IPS-18c (cell line): Measurements from ENCODE around the gene ALKBH5.

ENCODE experiments used
- H3K4me3 ChIP-seq: 2 replicates; pipeline ENCODE4 v1.7.0; 2013; ENCODE audit warnings: low read depth, mild to moderate bottlenecking, low read length, moderate library complexity; ENCODE audit not compliant: insufficient read depth
- H3K9me3 ChIP-seq: one replicate; pipeline ENCODE4 v1.6.1; 2013; ENCODE audit warnings: mild to moderate bottlenecking, low read length, moderate library complexity; ENCODE audit not compliant: control insufficient read depth, insufficient read depth

Gene ALKBH5

GRCh38 chr17:18155179-18155578 lies 28.4 kb upstream of the ALKBH5 start:
- no peaks in the 10 kb centered on the region for H3K9me3 ChIP-seq

DNA sequence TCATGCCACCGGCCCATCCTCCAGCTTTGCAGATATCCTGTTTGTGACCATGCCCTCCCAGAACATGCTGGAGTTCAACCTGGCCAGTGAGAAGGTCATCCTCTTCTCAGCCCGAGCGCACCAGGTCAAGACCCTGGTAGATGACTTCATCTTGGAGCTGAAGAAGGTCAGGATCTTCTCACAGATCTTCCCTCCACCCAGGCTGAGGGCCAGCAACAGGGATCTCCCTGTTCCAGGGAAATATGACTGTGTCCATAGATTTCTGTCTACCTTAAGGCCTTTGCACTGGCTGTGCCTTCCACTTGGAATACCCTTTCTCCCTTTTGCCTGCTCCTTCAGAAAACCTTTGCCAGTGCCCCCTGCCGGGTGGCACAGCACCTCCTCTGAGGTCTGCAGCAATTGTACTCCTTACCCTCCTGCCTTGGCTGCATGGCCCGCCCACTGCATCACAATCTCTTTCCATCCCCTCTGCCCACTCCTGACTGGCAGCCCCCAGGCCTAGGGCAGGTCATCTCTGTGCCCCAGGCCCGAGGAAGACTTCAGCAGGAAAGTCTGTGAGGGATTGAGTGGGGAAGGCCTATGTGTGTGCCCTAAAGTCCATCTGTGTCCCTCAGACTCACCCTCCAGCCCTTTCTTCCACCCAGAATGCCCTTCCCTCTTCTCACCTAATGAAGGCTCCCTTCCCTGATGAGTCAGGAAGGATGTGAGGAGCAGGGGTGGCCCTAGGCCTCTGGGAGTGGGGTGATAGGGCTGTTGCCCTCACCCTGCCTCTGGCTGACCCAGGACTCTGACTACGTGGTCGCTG lies 27.3 kb upstream of the ALKBH5 start:
- Histone ChIP-seq H3K9me3 (no peaks in the 10 kb centered on the region), H3K4me3 (no peak overlapping the region)

More at GRCh38 chr17:18155179-18155578, 28.4 kb upstream of the ALKBH5 start:
- no peak overlapping the region for H3K4me3 ChIP-seq

- no peak overlapping the region for H3K4me3 ChIP-seq
- H3K9me3 ChIP-seq, result no peaks in the 10 kb centered on the region
Measured at GRCh38 chr17:18156976-18157280, 26.7 kb upstream of the ALKBH5 start.

DNA sequence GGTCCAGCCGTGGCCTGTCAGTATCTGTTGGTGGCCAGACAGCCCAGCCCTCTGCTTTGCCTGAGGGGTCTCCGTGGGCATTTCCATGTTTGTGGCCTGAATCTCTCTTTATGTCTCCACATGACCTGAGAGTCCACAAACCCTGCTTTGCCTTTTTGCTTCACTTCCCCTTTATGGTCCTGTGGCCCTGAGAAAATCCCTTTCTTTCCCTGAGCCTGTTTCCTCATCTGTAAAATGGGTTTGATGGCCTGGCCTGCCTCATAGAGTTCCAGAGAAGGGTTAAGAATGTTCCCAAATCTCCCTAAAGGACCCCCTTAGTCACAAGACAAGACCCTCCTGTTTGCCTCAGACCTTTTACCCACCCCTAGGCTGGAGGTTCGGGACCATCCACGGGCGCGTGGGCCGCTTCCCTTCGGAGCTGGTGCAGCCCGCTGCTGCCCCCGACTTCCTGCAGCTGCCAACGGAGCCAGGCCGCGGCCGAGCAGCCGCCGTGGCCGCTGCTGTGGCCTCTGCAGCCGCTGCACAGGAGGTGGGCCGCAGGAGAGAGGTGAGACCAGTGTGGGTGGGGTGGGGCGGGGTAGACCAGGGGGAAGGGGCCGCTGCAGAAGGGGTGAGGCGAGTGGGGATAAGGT lies 26.2 kb upstream of the ALKBH5 start:
- no peak overlapping the region; the same call in 1 of the 2 replicates for H3K4me3 ChIP-seq

DNA sequence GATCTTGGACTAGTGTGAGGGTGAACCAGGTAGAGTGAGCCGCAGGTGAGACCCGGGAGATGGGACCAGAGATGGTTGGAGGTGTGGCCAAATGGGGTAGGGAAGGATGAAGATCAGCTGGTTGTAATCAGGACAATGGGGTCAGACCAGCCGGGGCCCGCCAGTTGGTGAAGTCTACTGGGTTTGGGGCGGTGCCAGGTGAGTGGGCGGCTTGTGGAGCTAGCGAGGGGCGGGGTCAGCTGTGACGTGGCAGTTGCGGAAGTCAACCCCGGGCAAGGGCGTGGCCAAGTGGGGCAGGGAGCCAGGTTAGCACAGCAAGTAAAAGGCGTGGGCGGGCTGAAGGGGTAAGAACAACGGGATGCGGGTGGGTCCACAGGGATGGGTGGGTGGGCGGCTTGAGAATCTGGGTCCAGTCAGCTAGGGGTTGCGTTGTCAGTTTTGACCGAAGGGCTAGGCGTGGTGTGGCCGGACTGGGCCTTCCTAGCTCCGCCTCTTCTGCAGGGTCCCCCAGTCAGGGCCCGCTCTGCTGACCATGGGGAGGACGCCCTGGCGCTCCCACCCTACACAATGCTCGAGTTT lies 25.5 kb upstream of the ALKBH5 start:
- Histone ChIP-seq H3K9me3 (no peaks in the 10 kb centered on the region), H3K4me3 (peak overlapping the region; percentile 61; the same call in 1 of the 2 replicates)

More for the DNA sequence above, 26.2 kb upstream of the ALKBH5 start:
- H3K9me3 ChIP-seq, result no peaks in the 10 kb centered on the region

DNA sequence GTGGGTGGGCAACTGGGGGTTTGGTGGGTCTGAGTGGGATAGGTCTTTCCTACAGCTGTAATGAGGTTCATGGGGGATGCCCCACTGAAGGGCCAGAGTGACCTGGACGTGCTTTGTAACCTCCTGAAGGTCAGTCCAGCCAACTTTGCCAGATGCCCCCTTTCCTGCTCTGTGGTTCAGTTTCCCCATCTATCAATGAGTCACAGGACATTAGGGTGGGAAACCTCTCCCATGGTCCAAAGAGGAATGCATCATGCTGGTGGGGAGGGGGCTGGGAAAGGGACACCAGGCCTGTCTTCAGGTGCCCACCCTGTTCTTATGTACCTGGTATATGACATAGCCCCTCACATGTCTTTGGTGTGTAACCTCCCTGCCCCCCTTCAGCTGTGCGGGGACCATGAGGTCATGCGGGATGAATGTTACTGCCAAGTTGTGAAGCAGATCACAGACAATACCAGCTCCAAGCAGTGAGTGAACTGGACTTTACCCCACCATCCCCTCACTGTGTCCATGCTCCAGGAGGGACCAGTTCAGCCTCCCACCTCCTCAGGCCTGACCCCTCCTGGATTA lies 24.0 kb upstream of the ALKBH5 start:
- H3K4me3 ChIP-seq, result no peak overlapping the region
- peaks cover 2% of the 10 kb centered on the region for H3K9me3 ChIP-seq

DNA sequence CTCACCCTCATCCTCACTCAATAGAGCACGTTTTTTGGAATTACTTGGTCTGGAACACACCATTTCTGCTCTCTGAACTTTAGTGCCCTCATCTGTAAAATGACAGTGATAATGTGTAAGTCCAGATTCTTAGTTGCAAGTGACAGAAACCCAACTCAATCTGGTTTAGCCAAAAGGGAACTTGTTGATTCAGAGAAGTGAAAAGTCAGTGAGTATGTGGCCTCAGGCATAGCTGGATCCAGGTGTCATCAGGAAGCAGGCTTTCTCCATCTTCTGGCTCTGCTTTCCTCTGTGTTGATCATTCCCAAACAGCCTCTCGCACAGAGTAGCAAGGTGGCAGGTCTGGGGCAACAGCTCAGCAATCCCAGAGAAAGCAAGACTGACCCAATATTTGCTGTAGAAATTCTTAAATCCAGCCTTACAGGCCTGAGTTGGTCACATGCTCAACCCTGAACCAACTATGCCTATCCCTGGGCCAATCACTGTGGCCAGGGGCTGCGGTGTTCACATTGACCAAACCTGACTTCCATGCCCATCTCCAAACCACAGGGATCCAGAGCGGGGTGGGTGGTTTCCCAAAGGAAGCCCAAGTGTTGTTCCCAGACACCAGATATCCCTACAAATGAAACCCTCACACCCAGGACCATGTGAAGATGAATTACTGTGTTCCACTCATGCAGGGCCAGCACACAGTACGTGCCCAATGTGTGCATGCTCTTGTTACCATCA lies 23.3 kb upstream of the ALKBH5 start:
- Histone ChIP-seq H3K9me3 (peaks cover 2% of the 10 kb centered on the region), H3K4me3 (no peak overlapping the region)

GRCh38 chr17:18161207-18162145 lies 22.2 kb upstream of the ALKBH5 start:
- Histone ChIP-seq H3K9me3 (peaks cover 2% of the 10 kb centered on the region), H3K4me3 (no peak overlapping the region)

- Histone ChIP-seq H3K4me3 (no peak overlapping the region), H3K9me3 (peaks cover 2% of the 10 kb centered on the region)
Measured at GRCh38 chr17:18163547-18163946, 20.1 kb upstream of the ALKBH5 start.

- H3K4me3 ChIP-seq, result no peak overlapping the region
- peaks cover 2% of the 10 kb centered on the region for H3K9me3 ChIP-seq
Measured at GRCh38 chr17:18166894-18167293, 16.7 kb upstream of the ALKBH5 start.

GRCh38 chr17:18167421-18167820 lies 16.2 kb upstream of the ALKBH5 start:
- no peak overlapping the region for H3K4me3 ChIP-seq
- peaks cover 2% of the 10 kb centered on the region for H3K9me3 ChIP-seq

- H3K9me3 ChIP-seq, result no peaks in the 10 kb centered on the region
- H3K4me3 ChIP-seq, result no peak overlapping the region
Measured at GRCh38 chr17:18172531-18173278, 10.9 kb upstream of the ALKBH5 start.

DNA sequence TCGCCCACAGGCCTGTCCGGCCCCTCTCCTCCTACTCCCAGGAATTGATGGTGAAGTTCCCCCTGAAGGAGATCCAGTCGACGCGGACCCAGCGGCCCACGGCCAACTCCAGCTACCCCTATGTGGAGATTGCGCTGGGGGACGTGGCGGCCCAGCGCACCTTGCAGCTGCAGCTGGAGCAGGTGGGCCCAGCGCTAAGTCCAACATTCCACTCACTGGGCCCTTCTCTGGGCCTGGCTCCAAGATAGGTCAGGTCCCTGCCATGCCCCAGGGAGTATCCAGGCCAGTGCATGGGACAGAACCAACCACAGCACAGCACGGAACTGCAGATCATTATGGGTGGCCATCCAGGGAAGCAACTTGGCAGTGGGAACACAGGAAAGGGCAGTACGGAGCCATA lies 9.9 kb upstream of the ALKBH5 start:
- no peaks in the 10 kb centered on the region for H3K9me3 ChIP-seq

DNA sequence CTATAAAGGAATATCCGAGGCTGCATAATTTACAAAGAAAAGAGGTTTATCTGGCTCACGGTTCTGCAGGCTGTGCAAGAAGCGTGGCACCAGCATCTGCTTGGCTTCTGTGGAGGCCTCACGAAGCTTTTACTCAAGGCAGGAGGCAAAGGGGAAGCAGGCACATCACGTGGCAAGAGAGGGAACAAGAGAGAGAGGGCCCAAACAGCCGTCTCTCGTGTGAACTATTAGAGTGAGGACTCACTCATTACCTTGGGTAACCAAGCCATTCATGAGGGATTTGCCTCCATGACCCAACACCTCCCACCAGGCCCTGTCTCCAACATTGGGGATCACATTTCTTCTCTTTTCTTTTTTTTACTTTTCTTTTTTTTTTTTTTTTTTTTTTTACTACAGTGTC lies 7.5 kb upstream of the ALKBH5 start:
- H3K9me3 ChIP-seq, result no peaks in the 10 kb centered on the region
- no peak overlapping the region for H3K4me3 ChIP-seq

More for the DNA sequence above, 9.9 kb upstream of the ALKBH5 start:
- H3K4me3 ChIP-seq, result no peak overlapping the region

DNA sequence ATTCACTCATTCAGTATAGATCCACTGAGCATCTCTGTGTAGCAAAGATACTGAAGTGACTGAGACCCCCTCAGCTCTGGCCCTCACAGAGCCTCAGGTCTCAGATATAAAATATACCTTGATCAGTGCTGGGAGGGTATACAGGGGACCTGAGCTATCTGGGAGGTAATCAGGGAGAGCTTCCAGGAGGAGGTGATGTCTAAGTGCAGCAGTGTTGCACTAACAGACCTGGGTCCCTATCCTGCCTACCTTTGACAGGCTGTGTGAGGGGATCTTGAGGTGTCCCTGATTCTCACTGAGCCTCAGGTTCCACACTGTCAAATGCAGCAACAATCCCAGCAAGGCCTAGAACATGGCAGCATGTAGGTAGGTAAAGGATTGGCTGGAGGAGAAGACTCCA lies 6.5 kb upstream of the ALKBH5 start:
- H3K4me3 ChIP-seq, result no peak overlapping the region
- no peaks in the 10 kb centered on the region for H3K9me3 ChIP-seq

DNA sequence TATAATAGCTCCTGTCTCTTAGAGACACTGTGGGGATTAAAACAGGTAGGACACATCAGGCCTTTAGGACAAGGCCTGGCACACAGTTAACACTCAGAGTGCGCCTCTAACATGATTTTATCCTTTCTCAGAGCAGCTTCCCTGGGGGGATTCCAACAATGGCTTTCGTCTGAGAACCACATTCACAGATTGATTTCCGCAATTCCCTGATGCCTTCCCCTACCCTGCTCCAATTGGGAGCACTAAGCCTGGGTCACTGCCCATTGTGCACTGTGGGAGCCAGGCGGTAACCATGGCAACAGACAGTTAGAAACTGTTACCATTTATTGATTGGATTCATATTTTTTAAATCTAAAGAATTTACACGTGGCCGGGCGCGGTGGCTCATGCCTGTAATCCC lies 5.9 kb upstream of the ALKBH5 start:
- Histone ChIP-seq H3K9me3 (no peaks in the 10 kb centered on the region), H3K4me3 (no peak overlapping the region)
